Stimulated activated memory B cell treated with anti-CD40 and anti-IgM and Interleukin-4, amounts not matched to agents 10 μg/mL and 1 μg/mL and 100 μg/mL, for 72 hours (primary cell): ENCODE measurements around the gene PDIK1L.

ENCODE experiments used
- ATAC-seq: fragments of 150-1000 bp; cut with Tn5 transposase; 2 replicates; pipeline ENCODE4 v1.10.0; 2021
- H3K27ac Mint-ChIP-seq: one replicate; pipeline ENCODE4 v1.8.0; 2022; ENCODE audit warnings: mild to moderate bottlenecking, mixed read lengths
- H3K27me3 Mint-ChIP-seq: one replicate; pipeline ENCODE4 v1.8.0; 2022; ENCODE audit warnings: mixed read lengths
- H3K36me3 Mint-ChIP-seq: one replicate; pipeline ENCODE4 v1.8.0; 2022; ENCODE audit warnings: mixed read lengths
- H3K4me1 Mint-ChIP-seq: one replicate; pipeline ENCODE4 v1.8.0; 2022; ENCODE audit warnings: mixed read lengths
- H3K4me3 Mint-ChIP-seq: one replicate; pipeline ENCODE4 v1.8.0; 2022; ENCODE audit warnings: mild to moderate bottlenecking, moderate library complexity, mixed read lengths
- H3K9me3 Mint-ChIP-seq: one replicate; pipeline ENCODE4 v1.8.0; 2022; ENCODE audit warnings: mixed read lengths

Gene PDIK1L

GRCh38 chr1:26111530-26112406 is at the start of gene PDIK1L:
TSS of gene PDIK1L (plus strand) at chr1:26111824. CDS start at chr1:26114309, 2,485 bp downstream.
- Mint-ChIP-seq H3K9me3 (no peaks in the 10 kb centered on the region), H3K4me1 (peaks cover 19% of the 10 kb centered on the region), H3K27ac (peak within 1 kb of the TSS; percentile 84), H3K36me3 (peaks cover 6% of the 10 kb centered on the region), H3K27me3 (no peaks in the 10 kb centered on the region), H3K4me3 (peak within 1 kb of the TSS; percentile 94)
- ATAC-seq: peak; percentile 91

- Mint-ChIP-seq H3K27ac (no peak overlapping the region), H3K4me1 (no peaks in the 10 kb centered on the region), H3K4me3 (no peak overlapping the region), H3K27me3 (peaks cover 64% of the 10 kb centered on the region), H3K36me3 (no peaks in the 10 kb centered on the region), H3K9me3 (no peaks in the 10 kb centered on the region)
- no peak for ATAC-seq
Measured at GRCh38 chr1:26064553-26064952, 47.1 kb upstream of the PDIK1L start.

DNA sequence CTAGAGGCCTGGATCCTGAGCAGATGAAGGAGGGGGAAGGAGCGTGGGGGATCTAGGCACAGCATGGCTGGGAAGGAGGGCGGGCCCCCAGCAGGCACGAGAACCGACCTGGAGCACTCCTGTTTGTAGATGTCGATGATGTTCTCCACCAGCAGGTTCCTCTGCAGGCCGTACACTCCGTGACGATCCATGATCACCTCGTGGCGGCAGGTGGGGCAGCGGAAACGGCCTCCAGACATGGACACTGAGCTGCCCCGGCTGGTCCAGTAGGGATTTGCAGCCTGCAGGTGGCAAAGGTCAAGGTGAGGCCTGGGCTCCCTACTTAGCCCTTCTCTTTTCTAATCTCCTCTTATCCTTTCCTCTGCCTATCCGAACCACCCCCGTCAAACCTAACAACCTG is 45.5 kb upstream of the PDIK1L start:
- no peak for ATAC-seq
- Mint-ChIP-seq H3K27ac (no peak overlapping the region), H3K27me3 (peaks cover 56% of the 10 kb centered on the region), H3K36me3 (no peaks in the 10 kb centered on the region), H3K9me3 (no peaks in the 10 kb centered on the region), H3K4me1 (no peaks in the 10 kb centered on the region), H3K4me3 (no peak overlapping the region)

DNA sequence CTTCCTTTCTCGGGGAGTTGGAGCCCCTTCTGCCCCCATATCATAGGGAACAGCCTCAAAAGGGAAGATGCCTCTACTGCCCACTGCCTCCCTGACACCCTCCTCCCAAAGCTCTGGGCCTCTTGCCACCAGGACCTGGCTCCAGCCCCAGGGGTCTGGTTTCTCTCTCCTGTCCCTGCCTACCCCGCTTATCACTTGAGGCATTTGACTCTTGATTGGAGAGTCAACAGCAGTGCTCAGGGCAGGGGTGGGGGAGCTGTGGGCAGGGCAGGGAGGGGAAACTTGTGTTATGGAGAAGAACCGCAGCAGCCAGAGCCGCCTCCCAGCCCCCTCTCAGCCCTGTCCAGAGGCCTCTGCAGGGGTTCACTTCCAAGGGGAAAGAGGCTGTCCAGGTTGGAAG is 44.8 kb upstream of the PDIK1L start:
- Mint-ChIP-seq H3K4me3 (no peak overlapping the region), H3K36me3 (no peaks in the 10 kb centered on the region), H3K4me1 (no peaks in the 10 kb centered on the region), H3K27me3 (peaks cover 60% of the 10 kb centered on the region), H3K27ac (no peak overlapping the region), H3K9me3 (no peaks in the 10 kb centered on the region)
- no peak for ATAC-seq

- Mint-ChIP-seq H3K36me3 (no peaks in the 10 kb centered on the region), H3K27ac (no peak within 1 kb of the TSS), H3K27me3 (peaks cover 66% of the 10 kb centered on the region), H3K4me1 (no peaks in the 10 kb centered on the region), H3K4me3 (no peak within 1 kb of the TSS), H3K9me3 (no peaks in the 10 kb centered on the region)
- no peak for ATAC-seq
Measured at GRCh38 chr1:26067432-26067911, 44.2 kb upstream of the PDIK1L start, which contains the start of gene TRIM63. TSS of gene TRIM63 (minus strand) at chr1:26067630. CDS start at chr1:26067494, 136 bp downstream.

DNA sequence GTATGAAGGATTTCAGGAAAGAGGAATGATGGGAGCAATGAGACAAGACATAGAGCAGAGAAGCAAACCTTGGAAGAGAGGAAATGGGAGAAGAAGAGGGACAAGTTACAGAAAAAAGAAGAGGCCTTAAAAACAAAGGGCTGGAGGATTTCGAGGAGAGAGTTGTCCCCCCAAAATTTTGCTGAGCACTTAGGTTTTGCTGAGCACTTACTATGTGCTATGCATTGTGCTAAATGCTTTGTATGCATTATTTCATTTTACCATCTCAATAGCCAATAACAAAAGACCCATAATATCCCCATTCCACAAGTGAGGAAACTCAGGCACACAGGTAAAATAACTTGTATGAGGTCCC is 41.7 kb upstream of the PDIK1L start:
- Mint-ChIP-seq H3K36me3 (no peaks in the 10 kb centered on the region), H3K4me3 (no peak overlapping the region), H3K9me3 (no peaks in the 10 kb centered on the region), H3K27ac (no peak overlapping the region), H3K27me3 (peaks cover 79% of the 10 kb centered on the region), H3K4me1 (no peaks in the 10 kb centered on the region)
- no peak for ATAC-seq

GRCh38 chr1:26070296-26070962 is 41.2 kb upstream of the PDIK1L start:
- peaks cover 80% of the 10 kb centered on the region for H3K27me3 Mint-ChIP-seq
- H3K36me3 Mint-ChIP-seq: no peaks in the 10 kb centered on the region

DNA sequence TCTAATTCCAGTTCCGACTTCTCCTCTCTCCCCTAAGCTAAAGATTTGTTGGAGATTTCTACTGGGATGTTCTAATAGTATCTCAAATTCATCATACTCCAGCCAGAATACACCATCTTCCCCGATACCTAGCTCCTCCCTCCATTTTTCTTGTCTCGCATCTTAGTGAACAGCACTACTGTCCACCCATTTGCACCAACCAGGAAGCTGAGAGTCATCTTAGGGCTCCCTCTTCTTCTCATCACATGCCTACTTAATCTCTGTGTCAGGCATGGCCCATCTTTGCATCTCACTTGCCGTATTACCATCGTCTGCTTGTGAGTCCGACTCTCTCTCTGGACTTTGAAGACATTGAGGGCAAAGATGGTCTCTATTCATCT is 40.7 kb upstream of the PDIK1L start:
- peaks cover 80% of the 10 kb centered on the region for H3K27me3 Mint-ChIP-seq
- H3K4me3 Mint-ChIP-seq: no peak overlapping the region
- no peaks in the 10 kb centered on the region for H3K36me3 Mint-ChIP-seq
- ATAC-seq: no peak
- no peak overlapping the region for H3K27ac Mint-ChIP-seq
- no peaks in the 10 kb centered on the region for H3K9me3 Mint-ChIP-seq
- no peaks in the 10 kb centered on the region for H3K4me1 Mint-ChIP-seq

More at GRCh38 chr1:26070296-26070962, 41.2 kb upstream of the PDIK1L start:
- H3K9me3 Mint-ChIP-seq: no peaks in the 10 kb centered on the region
- H3K4me1 Mint-ChIP-seq: no peaks in the 10 kb centered on the region
- no peak for ATAC-seq
- no peak overlapping the region for H3K4me3 Mint-ChIP-seq
- H3K27ac Mint-ChIP-seq: no peak overlapping the region

DNA sequence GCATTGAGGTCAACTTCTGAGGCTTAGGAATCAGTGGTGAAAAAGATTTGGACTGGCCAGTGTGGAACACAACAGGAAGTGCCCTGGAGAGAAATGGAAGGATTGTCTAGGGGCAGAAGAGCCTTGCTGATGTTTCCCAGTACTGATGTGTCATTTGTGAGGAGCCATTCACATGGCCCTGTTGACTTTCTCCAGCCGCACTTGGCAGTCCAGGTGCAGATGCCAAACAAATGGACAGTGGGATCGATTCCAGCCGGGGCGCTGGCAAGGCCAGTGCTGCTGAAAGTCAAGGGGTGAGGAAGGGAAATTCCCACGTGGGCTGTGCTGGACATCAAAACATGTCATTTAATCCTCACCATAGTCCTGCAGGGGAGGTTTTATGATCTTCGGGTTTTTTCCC is 39.3 kb upstream of the PDIK1L start:
- no peaks in the 10 kb centered on the region for H3K36me3 Mint-ChIP-seq
- no peaks in the 10 kb centered on the region for H3K9me3 Mint-ChIP-seq
- no peaks in the 10 kb centered on the region for H3K4me1 Mint-ChIP-seq
- H3K27ac Mint-ChIP-seq: no peak overlapping the region
- peaks cover 79% of the 10 kb centered on the region for H3K27me3 Mint-ChIP-seq
- no peak for ATAC-seq
- no peak overlapping the region for H3K4me3 Mint-ChIP-seq

GRCh38 chr1:26075421-26076144 is 36.0 kb upstream of the PDIK1L start:
- Mint-ChIP-seq H3K27ac (no peak overlapping the region), H3K27me3 (peaks cover 63% of the 10 kb centered on the region), H3K36me3 (no peaks in the 10 kb centered on the region), H3K9me3 (no peaks in the 10 kb centered on the region), H3K4me3 (no peak overlapping the region), H3K4me1 (no peaks in the 10 kb centered on the region)
- ATAC-seq: no peak

DNA sequence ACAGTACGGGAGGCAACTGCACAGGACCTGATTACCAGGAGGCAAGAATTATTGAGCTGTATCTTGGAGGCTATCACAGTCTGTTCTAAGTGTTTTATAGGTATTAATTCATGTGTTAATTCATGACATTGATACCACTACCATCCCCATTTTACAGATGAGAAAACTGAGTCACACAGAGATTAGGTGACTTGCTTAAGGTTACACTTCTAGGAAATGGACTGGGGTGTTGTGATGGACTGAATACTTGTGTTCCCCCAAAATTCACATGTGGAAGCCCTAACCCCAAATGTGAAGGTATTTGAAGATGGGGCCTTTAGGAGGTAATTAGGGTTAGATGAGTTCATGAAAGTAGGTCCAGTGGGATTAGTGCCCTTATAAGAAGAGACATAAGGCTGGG is 34.1 kb upstream of the PDIK1L start:
- ATAC-seq: no peak
- Mint-ChIP-seq H3K36me3 (no peaks in the 10 kb centered on the region), H3K4me1 (no peaks in the 10 kb centered on the region), H3K27ac (no peak overlapping the region), H3K9me3 (no peaks in the 10 kb centered on the region), H3K4me3 (no peak overlapping the region), H3K27me3 (peaks cover 67% of the 10 kb centered on the region)

DNA sequence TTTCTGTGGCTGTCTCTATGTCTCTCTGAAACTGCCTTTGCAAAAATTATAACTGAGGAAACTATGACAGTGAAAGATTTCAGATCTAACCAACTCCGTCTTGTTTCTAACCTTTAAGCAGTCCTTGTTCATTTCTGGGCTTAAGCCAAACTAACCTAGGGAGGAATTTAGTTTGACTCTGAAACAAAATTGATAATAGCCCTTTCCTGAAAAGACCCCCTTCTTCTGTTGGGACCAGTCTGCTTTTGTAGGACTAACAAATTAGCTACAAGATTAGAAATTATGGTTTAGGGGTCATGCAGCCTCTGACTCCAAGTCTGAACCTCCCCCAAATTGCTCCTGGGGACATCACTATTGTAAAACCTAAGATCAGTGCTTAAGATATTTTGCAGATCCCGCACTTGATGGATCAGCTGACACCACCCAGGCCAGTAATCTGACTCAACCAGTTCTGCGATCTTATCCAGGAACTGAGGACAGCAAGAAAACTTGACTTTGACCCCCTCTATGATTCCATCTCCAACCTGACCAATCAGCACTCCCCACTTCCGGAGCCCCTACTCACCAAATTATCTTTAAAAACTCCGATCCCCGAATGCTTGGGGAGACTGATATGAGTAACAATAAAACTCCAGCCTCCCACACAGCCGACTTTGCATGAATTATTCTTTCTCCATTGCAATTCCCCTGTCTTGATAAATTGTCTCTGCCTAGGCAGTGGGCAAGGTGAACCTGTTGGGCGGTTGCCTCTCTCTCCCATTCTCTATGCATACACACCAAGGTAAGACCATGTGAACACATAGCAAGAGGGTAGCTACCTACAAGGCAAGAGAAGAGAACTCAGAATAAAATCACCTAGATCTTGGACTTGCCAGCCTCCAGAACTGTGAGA is 33.1 kb upstream of the PDIK1L start:
- Mint-ChIP-seq H3K27ac (no peak overlapping the region), H3K9me3 (no peaks in the 10 kb centered on the region), H3K36me3 (no peaks in the 10 kb centered on the region), H3K27me3 (peaks cover 66% of the 10 kb centered on the region), H3K4me3 (no peak overlapping the region), H3K4me1 (no peaks in the 10 kb centered on the region)
- no peak for ATAC-seq

DNA sequence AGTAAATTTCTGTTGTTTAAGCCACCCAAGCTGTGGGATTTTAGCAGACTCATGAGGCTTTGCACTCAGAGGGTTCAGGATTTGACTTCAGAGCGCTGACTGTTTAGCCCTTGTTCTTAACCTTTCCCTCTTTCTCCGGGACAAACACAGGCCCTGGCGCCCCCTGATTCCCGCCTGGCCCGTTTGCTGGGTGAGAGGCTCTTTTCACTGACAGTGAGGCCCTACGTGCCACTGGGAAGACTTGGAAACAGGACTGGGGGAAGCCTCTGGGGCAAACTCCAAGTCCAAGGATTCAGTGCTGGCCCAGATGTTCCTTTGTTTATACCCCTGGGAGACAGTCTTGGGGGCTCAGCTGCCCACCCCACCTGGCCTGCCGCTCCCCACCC is 32.5 kb upstream of the PDIK1L start:
- Mint-ChIP-seq H3K4me1 (no peaks in the 10 kb centered on the region), H3K36me3 (no peaks in the 10 kb centered on the region), H3K4me3 (no peak overlapping the region), H3K27me3 (peaks cover 64% of the 10 kb centered on the region), H3K27ac (no peak overlapping the region), H3K9me3 (no peaks in the 10 kb centered on the region)
- no peak for ATAC-seq

GRCh38 chr1:26079960-26080814 is 31.4 kb upstream of the PDIK1L start:
- Mint-ChIP-seq H3K4me1 (no peaks in the 10 kb centered on the region), H3K4me3 (no peak overlapping the region), H3K27ac (no peak overlapping the region), H3K27me3 (peaks cover 70% of the 10 kb centered on the region), H3K9me3 (no peaks in the 10 kb centered on the region), H3K36me3 (no peaks in the 10 kb centered on the region)
- no peak for ATAC-seq
